Sigmoid colon (tissue), 7 donors: ENCODE data around the gene ZDHHC4. TPM values are rescaled to one million over a fixed set of nuclear protein-coding genes. Genes with fewer than 3 reads are reported as not detected.

Experiments
- DNase-seq: peaks from one replicate; pipeline ENCODE4 v3.0.0-alpha.2; 2019
- H3K27ac ChIP-seq, 4 donors: fragments of 200-600 bp; sonication (generic); one replicate each; pipeline ENCODE4 v1.5.1; 2016 to 2019; ENCODE audit warnings: mild to moderate bottlenecking in 1 of 4
- H3K27me3 ChIP-seq, 3 donors: fragments of 200-600 bp; sonication (generic); one replicate each; pipeline ENCODE4 v1.5.1; 2019; ENCODE audit warnings: mild to moderate bottlenecking in 1 of 3
- H3K36me3 ChIP-seq, 4 donors: fragments of 200-600 bp; sonication (generic); one replicate each; pipeline ENCODE4 v1.5.1; 2016 to 2019
- H3K4me1 ChIP-seq, 4 donors: fragments of 200-600 bp; sonication (generic); one replicate each; pipeline ENCODE4 v1.5.1; 2017 to 2019
- H3K4me3 ChIP-seq, 4 donors: fragments of 200-600 bp; sonication (generic); one replicate each; pipeline ENCODE4 v1.5.1; 2017 to 2019; ENCODE audit warnings: mild to moderate bottlenecking in 2 of 4, moderate library complexity in 1 of 4
- H3K9me3 ChIP-seq, 4 donors: fragments of 200-600 bp in 3 of 4; sonication (generic) in 3 of 4; one replicate each; pipeline versions ENCODE4 v1.5.1 to v1.6.1; 2013 to 2019
- CTCF ChIP-seq, 4 experiments: fragments of 450-650 bp in 3 of 4; fragments of 200-600 bp in 1 of 4; IDR thresholded peaks; one replicate each; pipeline ENCODE4 v1.5.1; 2016 to 2019; ENCODE audit warnings: antibody characterized with exemption in 4 of 4, mild to moderate bottlenecking in 3 of 4, moderate library complexity in 2 of 4
- EP300 ChIP-seq, 4 donors: sonication (generic); formaldehyde crosslinking; IDR thresholded peaks; one replicate each; pipeline ENCODE4 v1.6.1; 2017; ENCODE audit warnings: antibody characterized with exemption in 4 of 4
- POLR2A ChIP-seq, 2 donors: fragments of 450-650 bp; IDR thresholded peaks; one replicate each; pipeline ENCODE4 v1.6.1; 2016; ENCODE audit warnings: antibody characterized with exemption in 2 of 2, mild to moderate bottlenecking in 2 of 2, moderate library complexity in 2 of 2
- POLR2AphosphoS5 ChIP-seq, 4 donors: sonication (generic); formaldehyde crosslinking; IDR thresholded peaks; one replicate each; pipeline ENCODE4 v1.6.1; 2017; ENCODE audit warnings: antibody characterized with exemption in 4 of 4
- WGBS, 2 donors: extraction: QIAGEN DNeasy Blood & Tissue Kit; methylation state at CpG; one replicate each; pipeline ENCODE4 v1.1.7; 2013; 5-methylcytosine and 5-hydroxymethylcytosine counted together
- intact Hi-C: fragments of 100-400 bp; cut with DNase I; formaldehyde crosslinking; loops from one replicate; pipeline ENCODE4 v1.15.1; 2023
- polyA plus RNA-seq, 3 donors: library from polyadenylated mRNA; stranded (reverse); fragments of 200-250 nt; gene quantifications; one replicate each; pipeline ENCODE4 v1.2.3, GENCODE V29; 2013
- total RNA-seq, 4 donors: library from RNA; depleted of rRNA; stranded (reverse); fragments of >200 nt; gene quantifications; one replicate each; pipeline ENCODE4 v1.1.0, GENCODE V29; 2016
- donor health status: healthy with polysubstance abuse.
- donor health status: Bipolar disorder and iron deficiency.
- donor health status: healthy.

The ZDHHC4 gene
- total and polyA plus RNA-seq, 7 donors, result 32.4 to 73.6 (median 51.0) TPM

GRCh38 chr7:6618621-6619020 lies 41.4 kb downstream of the ZDHHC4 start:
- TF ChIP-seq CTCF (IDR thresholded peaks at IDR 0.05), result no peak
- no peak for TF ChIP-seq POLR2A (IDR thresholded peaks at IDR 0.05)
- TF ChIP-seq POLR2AphosphoS5 (IDR thresholded peaks at IDR 0.05), result no peak
- TF ChIP-seq EP300 (IDR thresholded peaks at IDR 0.05), result no peak
- no peak overlapping the region for H3K4me3 ChIP-seq
- H3K9me3 ChIP-seq, result no peaks in the 10 kb centered on the region
- intact Hi-C loops, result no loop called here
- 74 to 79% methylated on average over 4 of the region's 4 CpGs for WGBS, 2 donors
- H3K27me3 ChIP-seq, result no peaks in the 10 kb centered on the region
- no peak overlapping the region for H3K27ac ChIP-seq
- no peak for DNase-seq
- peaks cover 0 to 20% (median 15%) of the 10 kb centered on the region in 4 donors for H3K4me1 ChIP-seq
- peaks cover 6 to 45% (median 16%) of the 10 kb centered on the region in 4 donors for H3K36me3 ChIP-seq

- H3K4me1 ChIP-seq, result peaks cover 0 to 17% (median 13%) of the 10 kb centered on the region in 4 donors
- TF ChIP-seq CTCF (IDR thresholded peaks at IDR 0.05) (no peak), POLR2A (IDR thresholded peaks at IDR 0.05) (no peak), EP300 (IDR thresholded peaks at IDR 0.05) (no peak), POLR2AphosphoS5 (IDR thresholded peaks at IDR 0.05) (no peak)
- H3K4me3 ChIP-seq, result no peak overlapping the region
- no peaks in the 10 kb centered on the region for H3K9me3 ChIP-seq
- no peak for DNase-seq
- H3K36me3 ChIP-seq, result peaks cover 6 to 52% (median 16%) of the 10 kb centered on the region in 4 donors
- no peaks in the 10 kb centered on the region for H3K27me3 ChIP-seq
- H3K27ac ChIP-seq, result no peak overlapping the region
- 15 to 48% methylated on average over 3 of the region's 3 CpGs for WGBS, 2 donors
- intact Hi-C loops, result no loop called here
Measured at GRCh38 chr7:6619961-6620360, 42.7 kb downstream of the ZDHHC4 start.

- no peak overlapping the region for H3K27ac ChIP-seq
- peaks cover 0 to 8% (median 5%) of the 10 kb centered on the region in 4 donors for H3K4me1 ChIP-seq
- no peaks in the 10 kb centered on the region for H3K27me3 ChIP-seq
- 82 to 86% methylated on average over 20 of the region's 20 CpGs for WGBS, 2 donors
- no peak for DNase-seq
- no peak for TF ChIP-seq EP300 (IDR thresholded peaks at IDR 0.05)
- TF ChIP-seq CTCF (IDR thresholded peaks at IDR 0.05), result no peak
- no peak for TF ChIP-seq POLR2A (IDR thresholded peaks at IDR 0.05)
- TF ChIP-seq POLR2AphosphoS5 (IDR thresholded peaks at IDR 0.05), result no peak
- H3K9me3 ChIP-seq, result no peaks in the 10 kb centered on the region
- intact Hi-C loops, result no loop called here
- H3K4me3 ChIP-seq, result no peak overlapping the region
- H3K36me3 ChIP-seq, result peaks cover 6 to 52% (median 16%) of the 10 kb centered on the region in 4 donors
Measured at GRCh38 chr7:6621195-6622133, 44.2 kb downstream of the ZDHHC4 start.

GRCh38 chr7:6622134-6622710 lies 45.0 kb downstream of the ZDHHC4 start:
- Histone ChIP-seq H3K4me1 (peaks cover 0 to under 1% (median 0%) of the 10 kb centered on the region in 4 donors), H3K27me3 (no peaks in the 10 kb centered on the region), H3K27ac (no peak overlapping the region), H3K36me3 (peaks cover 6 to 52% (median 16%) of the 10 kb centered on the region in 4 donors), H3K4me3 (no peak overlapping the region), H3K9me3 (no peaks in the 10 kb centered on the region)
- intact Hi-C loops, result no loop called here
- WGBS, 2 donors, result 98% methylated on average over 67 of the region's 67 CpGs
- TF ChIP-seq CTCF (IDR thresholded peaks at IDR 0.05), result no peak
- TF ChIP-seq POLR2A (IDR thresholded peaks at IDR 0.05), result no peak
- TF ChIP-seq POLR2AphosphoS5 (IDR thresholded peaks at IDR 0.05), result no peak
- TF ChIP-seq EP300 (IDR thresholded peaks at IDR 0.05), result no peak
- no peak for DNase-seq
